ENCODE results near the gene ADAMTS7.
"Not testable (repeated sequence)": the region's sequence is repeated elsewhere in the genome, so short reads cannot be mapped to it uniquely, and the experiment has no call there.

ADAMTS7 gene

GRCh38 chr15:78752492-78753358, 58.5 kb downstream of the ADAMTS7 start:
- POLR2A ChIA-PET = no interaction called here
- CTCF ChIA-PET = interaction anchor here (1.2 to 3.8 kb wide), 2 partner anchors 13 to 239 kb away, joined by 3 to 29 read pairs; no protein-coding TSS in a partner anchor
- no peak for TF ChIP-seq CTCF (IDR thresholded peaks at IDR 0.05; ENCODE audit: control extremely low read depth, extremely low read depth, low read depth, missing control alignments)
- DNase-seq (ENCODE audit: extremely low spot score) = no peak

- DNase-seq (ENCODE audit: extremely low spot score) = no peak
- POLR2A ChIA-PET = no interaction called here
- CTCF ChIA-PET = interaction anchor here (0.6 to 3.8 kb wide), 11 partner anchors 10 to 585 kb away, joined by 3 to 29 read pairs (median 3); no protein-coding TSS in a partner anchor
- TF ChIP-seq CTCF (IDR thresholded peaks at IDR 0.05; ENCODE audit: control extremely low read depth, extremely low read depth, low read depth, missing control alignments) = no peak
Measured at GRCh38 chr15:78751602-78751979, 59.7 kb downstream of the ADAMTS7 start.

- peak; percentile 77 for TF ChIP-seq CTCF (IDR thresholded peaks at IDR 0.05; ENCODE audit: control extremely low read depth, extremely low read depth, low read depth, missing control alignments)
- POLR2A ChIA-PET = not testable (repeated sequence)
- CTCF ChIA-PET = interaction anchor here (0.6 to 3.8 kb wide), 12 partner anchors 10 to 585 kb away, joined by 3 to 29 read pairs (median 3); no protein-coding TSS in a partner anchor
- peak; percentile 90 for DNase-seq (ENCODE audit: extremely low spot score)
Measured at GRCh38 chr15:78750974-78751601, 60.2 kb downstream of the ADAMTS7 start.

- DNase-seq (ENCODE audit: extremely low spot score) = no peak
- ChIA-PET CTCF (interaction anchor here (1.1 to 3.8 kb wide), 7 partner anchors 11 to 313 kb away, joined by 3 to 29 read pairs (median 3); no protein-coding TSS in a partner anchor), POLR2A (no interaction called here)
- TF ChIP-seq CTCF (IDR thresholded peaks at IDR 0.05; ENCODE audit: control extremely low read depth, extremely low read depth, low read depth, missing control alignments) = no peak
Measured at GRCh38 chr15:78750566-78750965, 60.7 kb downstream of the ADAMTS7 start.

GRCh38 chr15:78749831-78750230, 61.4 kb downstream of the ADAMTS7 start:
- no peak for DNase-seq (ENCODE audit: extremely low spot score)
- ChIA-PET CTCF (interaction anchor here (1.4 to 3.8 kb wide), 3 partner anchors 10 to 40 kb away, joined by 3 to 29 read pairs (median 10); no protein-coding TSS in a partner anchor), POLR2A (no interaction called here)
- TF ChIP-seq CTCF (IDR thresholded peaks at IDR 0.05; ENCODE audit: control extremely low read depth, extremely low read depth, low read depth, missing control alignments) = no peak

GRCh38 chr15:78747877-78748276, 63.4 kb downstream of the ADAMTS7 start:
- CTCF ChIA-PET; DNase-seq (ENCODE audit: extremely low spot score); POLR2A ChIA-PET: not testable (repeated sequence)

GRCh38 chr15:78741674-78742073, 69.6 kb downstream of the ADAMTS7 start:
- DNase-seq (ENCODE audit: extremely low spot score); POLR2A ChIA-PET: not testable (repeated sequence)
- CTCF ChIA-PET = interaction anchor here (4.5 kb wide), 1 partner anchor 10 kb away, joined by 29 read pairs; no protein-coding TSS in a partner anchor

Measured in GM10248 (cell line).